GM18867 (cell line): Measurements from ENCODE around the gene SORBS1.

Experiments used
- ATAC-seq: cut with Tn5 transposase; IDR thresholded peaks from one replicate; pipeline ENCODE4 v1.9.1; 2021; ENCODE audit warnings: mild to moderate bottlenecking, moderate library complexity; ENCODE audit not compliant: unreplicated experiment

SORBS1 gene

DNA sequence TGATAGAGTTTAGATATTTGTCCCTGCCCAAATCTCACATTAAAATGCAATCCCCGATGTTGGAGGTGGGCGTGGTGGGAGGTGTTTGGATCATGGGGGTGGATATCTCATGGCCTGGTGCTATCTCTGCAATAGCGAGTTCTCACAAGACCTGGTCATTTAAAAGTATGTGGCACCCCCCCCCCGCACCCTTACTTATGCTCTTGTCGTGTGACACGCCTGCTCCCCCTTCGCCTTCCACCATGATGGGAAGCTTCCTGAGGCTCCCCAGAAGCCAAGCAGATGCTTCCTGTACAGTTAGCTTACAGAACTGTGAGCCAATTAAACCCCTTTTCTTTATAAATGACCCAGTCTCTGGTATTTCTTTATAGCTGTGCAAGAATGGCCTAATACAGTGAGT is 118.8 kb downstream of the SORBS1 start:
- no peak for ATAC-seq

DNA sequence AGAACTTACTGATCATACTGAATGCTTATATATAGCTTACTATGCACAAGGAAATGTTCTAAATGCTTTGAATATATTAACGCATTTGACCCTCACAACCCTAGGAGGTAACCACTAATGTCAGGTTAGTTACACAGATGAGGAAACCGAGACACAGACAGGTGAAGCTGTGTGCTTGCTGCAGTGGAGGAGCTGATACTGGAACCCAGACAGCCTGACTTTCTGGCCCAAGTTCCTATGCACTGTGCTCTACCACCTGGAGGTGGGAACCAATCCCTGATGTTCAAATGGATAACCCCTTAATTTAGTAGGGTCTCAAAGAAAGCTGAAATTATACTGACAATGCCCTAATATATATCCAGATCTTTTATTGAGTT is 119.6 kb downstream of the SORBS1 start:
- peak; percentile 36 for ATAC-seq

DNA sequence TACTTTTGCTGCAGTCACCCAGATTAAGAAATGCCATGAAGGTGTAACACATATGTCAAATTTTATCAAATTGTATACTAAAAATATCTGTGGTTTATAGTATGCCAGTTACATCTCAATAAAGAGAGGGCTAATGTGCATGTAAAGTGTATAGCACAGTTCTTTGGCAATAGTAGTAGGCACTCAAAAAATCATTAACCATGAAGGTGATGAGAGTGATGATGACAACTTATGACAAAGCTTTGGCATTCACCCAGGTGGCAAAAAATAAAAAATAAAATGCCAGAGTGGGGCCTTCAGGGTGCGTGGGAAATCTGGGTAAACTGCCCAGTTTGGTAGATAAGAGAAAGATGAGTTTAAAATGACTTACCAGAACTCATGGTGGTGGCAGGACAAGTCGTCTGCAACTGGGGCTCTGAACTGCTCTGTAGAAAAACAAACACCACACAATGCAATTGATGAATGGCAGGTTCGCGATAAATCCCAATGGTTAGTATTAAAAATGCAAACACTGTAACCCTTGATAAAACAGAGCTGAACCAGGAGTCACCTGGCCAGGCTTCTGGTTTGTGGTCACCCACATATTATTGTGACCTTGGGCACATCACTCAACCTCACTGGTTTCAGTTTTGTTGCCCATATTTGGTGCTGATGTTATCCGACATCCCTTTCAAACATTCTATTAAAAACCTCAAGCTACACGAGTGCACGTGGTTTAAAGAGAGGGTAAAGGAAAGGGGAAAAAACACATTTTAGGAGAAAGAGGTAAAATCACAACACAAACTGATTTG is 120.2 kb downstream of the SORBS1 start:
- peak; percentile 95 for ATAC-seq

DNA sequence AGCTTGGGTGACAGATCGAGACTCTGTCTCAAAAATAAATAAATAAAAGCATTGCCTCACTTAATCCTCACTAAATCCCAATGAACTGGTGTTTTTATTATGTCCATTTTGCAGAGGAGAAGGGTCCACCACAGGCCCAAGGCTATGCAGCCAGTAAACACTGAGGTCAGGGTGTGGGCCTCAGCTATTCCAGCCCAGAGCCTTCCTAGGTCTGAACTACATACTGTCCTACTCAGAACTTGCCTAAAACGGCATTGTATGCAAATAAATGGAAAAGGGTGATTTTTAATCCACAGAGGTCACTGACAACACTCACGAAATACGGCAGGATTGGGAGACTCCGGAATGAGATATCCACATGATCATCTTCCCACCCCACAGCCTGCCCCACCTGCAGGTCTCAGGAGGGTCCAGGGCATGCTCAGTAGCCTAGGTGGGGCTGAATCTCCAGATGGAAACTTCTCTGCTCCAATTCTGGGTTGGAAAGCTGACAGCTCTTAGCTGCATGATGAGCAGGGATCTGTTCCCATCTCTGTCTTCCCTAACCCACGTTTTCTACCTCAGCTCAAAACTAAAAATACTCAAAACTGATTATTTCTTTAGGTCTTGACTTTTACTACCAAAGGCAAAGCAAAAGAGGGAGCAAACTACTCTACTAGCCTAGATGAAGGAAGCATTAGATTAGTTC is 121.0 kb downstream of the SORBS1 start:
- ATAC-seq = no peak

DNA sequence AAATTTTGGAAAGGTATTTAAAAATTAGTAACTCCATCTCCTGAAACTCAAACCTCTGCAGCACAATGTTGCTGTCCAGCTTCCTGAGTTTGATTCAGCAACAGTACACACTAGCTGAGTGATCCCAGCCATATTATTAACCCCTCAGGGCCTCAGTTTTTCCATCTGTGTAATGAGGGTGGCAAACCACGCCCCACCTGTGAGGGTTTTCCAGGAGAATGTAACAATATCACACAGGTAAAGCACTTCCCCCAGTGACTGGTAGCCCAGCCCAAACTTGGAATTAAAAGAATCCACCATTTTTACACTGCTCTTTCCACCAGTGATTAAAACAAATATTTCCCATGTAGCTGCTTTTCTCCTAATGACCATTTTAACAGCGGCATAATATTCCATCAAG is 122.4 kb downstream of the SORBS1 start:
- no peak for ATAC-seq

DNA sequence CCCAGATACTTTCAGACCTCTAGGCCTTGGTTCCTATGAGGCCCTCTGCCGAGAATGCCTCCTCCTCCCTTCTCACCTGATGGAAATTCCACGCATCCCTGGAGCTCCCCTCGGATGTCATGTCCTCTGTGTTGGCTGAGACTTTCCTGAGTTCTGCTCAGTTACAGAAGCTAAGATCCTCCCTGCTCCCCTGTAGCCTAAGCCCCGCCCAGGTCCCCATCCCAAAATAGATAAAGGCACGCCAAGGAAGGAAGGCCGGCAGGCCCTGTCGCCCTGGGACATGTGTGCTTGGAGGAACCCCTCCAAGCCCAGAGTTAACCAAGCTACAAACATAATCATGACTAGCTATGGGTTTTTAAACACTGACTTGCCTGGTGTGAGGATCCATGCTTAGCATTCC is 123.5 kb downstream of the SORBS1 start:
- ATAC-seq = no peak

DNA sequence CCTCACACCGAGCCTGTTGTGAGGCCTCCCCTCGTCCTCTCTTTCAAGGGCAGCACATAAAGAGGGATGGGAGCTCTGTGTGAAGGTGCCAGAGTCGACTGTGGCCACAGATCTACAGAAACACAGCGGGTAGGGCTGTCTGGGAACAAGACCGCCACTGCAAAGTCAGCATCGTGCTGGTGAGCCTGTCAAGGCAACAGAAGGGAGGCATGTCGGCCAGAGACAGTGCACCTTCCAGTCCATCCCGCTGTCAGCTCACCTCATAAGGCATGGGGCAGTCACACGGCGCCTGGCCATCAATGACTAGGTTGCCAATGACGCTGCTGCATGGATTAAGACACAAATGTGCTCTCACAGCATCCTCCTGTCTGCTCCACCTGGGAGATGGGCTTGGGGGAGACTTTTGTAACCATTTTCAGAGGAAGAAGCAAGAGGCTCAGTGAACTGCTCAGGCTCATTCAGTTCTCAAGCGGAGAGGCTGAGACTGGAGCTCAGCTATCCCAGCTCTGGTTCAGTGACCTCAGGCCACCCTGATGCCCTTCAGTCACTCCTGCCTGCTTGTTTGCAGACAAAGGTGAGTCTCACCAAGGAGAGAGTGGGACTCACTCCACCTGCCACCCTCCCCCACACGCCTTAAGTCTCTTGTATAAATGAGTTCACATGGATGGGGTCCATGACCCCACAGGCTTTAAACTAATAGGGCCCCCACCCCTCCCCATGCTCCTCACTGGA is 125.5 kb downstream of the SORBS1 start:
- ATAC-seq = no peak

DNA sequence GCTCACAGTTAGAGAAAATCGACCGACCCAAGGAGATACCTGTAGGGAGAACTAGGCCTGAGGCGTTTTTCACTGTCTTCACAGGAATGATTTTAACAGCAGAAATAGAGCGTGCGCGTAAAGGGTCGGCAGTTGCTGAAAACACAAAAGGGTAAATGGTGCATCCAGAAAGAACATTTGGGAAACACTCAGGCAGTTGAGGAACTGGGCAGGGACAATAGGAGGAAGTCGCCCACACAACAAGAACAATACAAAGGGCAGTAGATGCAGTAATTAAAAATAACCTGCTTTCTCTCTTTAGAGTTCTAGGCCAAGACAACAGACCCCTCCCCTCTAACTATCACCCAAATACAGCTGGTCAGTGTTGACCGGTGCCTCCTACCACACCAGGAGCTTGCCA is 126.6 kb downstream of the SORBS1 start:
- ATAC-seq = no peak

DNA sequence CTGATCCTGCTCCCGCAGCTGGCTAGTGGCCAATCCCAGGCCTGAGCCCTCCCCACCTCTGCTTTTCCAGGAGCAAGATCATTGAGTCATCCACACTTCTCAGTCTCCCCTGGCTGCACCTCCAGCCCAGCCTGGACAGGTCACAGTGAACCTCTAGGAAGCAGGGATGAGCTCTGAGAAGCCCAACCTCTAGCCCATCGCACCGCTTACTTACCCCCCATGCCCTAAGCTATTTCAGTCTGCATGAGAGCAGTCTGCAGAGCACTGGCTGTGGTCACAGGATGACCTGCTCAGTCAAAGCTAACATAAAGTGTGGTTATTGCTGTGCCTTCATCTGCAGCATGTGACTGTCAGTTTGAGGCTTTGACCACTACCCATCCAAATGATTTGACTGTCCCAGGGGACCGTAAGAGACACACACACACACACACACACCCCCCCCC is 129.2 kb downstream of the SORBS1 start:
- ATAC-seq = peak; percentile 76

DNA sequence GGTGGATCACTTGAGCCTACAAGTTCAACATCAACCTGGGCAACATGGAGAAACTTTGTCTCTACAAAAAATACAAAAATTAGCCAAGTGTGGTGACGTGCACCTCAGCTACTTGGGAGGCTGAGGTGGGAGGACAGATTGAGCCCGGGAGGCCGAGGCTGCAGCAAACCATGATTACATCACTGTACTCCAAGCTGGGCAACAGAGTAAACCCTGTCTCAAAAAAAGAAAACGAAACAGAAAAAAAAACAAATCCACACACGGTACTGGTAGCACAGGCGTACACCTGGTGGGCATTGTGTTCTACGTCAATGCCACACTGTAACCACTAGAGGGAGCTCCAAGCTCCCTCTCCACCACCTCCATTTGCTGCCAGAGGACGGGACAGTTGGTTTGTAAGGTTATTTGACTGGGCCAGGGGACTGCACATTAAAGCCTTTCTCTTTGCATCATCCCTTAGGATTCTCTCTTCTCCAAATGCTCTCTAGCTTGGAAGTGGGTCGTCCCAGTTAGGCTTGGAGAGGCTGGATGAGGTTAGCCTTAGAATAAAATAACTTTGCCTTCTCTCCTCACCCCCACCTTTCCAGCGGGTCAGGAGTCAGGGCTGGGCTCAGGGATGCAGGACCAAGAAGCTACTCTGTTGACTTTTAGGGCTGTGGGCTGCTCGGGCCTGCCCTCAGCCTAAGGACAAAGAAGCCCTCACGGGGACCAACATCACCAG is 130.8 kb downstream of the SORBS1 start:
- ATAC-seq = peak; percentile 82

DNA sequence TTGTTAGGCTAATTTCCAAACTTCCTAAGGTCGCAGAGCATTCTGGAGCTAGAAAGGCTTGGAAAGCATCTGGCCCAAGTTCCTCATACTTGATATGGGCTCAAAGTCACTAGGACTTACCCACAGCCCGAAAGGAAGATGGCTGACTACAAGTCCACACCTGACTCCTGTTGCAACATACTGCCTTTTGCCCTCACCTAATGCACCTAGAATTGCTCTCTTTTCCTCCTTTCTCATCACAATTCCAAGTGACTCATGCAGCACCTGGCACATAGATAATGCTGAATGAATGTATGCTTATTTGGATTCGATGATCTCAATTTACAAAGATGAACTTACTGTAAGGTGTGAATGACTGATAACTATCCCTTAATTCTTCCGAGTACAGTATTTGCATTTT is 131.5 kb downstream of the SORBS1 start:
- ATAC-seq = no peak

DNA sequence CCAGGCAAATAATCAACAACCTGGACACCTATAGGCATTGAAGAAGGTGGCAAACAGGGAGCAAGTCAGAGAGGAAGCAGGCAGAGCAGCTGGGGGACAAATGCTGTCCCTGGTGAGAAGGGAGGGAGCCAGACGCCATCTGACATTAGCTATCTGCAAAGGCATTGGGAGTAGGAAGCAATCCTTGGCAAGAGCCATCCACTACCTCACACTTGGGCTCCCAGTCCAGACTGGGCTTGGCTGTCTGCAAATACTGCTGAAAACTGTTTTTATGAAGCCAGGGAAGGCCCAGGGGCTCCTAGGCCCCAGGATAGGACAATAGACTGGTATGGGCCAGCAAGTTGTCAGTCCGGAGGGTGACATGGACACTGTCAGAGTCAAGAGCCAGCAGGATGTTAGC is 132.5 kb downstream of the SORBS1 start:
- ATAC-seq = no peak

DNA sequence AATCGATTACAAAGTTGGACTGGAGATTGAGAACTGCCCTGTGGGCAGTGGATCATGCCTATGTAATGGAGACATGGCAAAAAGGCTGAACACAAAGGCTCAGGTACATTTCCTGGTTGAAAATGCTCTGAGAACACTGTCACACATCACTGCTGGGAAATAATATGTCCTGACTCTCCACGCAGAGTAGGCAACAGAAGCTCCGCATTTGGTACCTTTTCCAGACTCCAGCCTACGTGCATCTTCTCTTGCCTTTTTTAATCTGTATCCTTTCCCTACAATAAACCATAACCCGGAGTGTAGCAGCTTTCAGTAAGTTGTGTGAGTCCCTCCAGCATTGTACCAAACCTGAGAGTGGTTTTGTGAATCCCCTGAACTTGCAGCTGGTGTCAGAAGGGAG is 134.7 kb downstream of the SORBS1 start:
- no peak for ATAC-seq

DNA sequence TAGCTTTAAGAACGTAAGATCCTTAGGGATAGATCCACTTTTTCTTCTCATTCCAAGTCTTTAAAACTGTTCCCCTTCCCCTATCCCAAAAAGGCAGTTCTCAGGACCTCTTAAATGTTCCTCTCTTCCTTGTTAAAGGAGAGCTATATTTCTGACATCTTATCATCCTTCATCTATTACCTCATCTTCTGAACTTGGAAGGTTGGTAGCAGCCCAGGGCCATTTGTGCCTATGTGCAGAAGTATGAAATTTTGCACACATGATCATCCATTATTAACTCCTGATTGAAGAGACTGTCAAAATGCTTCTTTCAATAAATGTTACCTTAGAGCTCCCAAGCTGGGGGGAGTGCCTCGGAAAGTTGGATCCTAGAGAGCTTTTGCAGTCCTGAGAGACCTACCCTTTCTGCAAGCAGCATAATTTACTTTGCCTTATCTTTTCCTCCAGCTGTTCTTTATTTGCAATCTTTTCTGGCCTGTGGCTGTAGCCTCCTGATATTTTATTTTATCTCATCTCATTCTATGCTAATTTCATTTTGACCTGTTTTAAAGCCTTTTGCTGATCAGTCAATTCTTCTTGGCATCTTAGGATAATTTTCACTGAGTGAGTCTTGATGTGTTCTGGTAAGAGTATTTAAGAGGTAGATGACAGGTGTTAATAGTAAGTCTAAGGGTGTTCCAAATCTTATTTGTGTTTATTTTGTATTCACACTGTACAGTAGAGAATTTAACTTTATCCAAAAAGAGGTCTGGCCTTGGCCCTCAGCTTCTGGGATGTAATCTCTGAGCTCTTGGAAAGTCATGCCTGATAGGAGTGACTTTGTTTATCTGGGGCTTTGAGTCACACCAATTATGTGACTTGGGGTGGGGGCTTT is 135.3 kb downstream of the SORBS1 start:
- no peak for ATAC-seq

DNA sequence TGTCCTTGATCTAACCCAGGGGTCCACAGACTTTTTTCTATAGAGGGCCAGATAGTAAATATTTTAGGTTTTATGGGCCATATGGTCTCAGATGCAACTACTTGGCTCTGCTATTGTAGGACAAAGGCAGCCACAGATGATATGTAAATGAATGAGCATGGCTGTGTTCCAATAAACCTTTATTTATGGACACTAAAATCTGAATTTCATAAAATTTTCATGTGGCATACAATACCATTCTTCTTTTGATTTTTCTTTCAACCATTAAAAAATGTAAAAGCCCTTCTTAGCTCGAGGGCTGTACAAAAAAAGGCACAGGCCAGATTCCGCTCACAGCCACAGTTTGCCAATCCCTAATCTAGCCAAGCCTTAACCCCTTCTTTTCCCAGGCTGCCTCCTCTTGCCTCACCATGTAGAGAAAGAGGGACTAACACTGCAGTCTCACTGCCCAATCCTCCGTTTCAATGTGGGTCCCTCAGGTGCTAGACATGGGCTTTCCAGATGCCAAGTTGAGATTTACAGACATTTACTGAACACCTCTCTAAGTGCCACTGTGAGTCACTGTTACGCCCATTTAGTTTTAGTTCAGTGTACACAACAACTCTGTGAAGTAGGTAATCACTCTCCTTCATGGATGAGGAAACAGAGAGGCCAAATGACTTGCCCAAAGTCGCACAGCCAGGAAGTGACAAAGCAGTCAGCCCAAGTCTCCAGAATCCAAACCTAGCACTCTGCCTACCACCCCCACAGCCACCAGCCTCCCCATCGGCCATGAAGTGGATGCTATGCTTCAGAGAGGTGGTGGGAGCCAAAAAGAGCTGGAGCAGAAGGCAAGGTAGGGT is 137.8 kb downstream of the SORBS1 start:
- ATAC-seq = no peak

DNA sequence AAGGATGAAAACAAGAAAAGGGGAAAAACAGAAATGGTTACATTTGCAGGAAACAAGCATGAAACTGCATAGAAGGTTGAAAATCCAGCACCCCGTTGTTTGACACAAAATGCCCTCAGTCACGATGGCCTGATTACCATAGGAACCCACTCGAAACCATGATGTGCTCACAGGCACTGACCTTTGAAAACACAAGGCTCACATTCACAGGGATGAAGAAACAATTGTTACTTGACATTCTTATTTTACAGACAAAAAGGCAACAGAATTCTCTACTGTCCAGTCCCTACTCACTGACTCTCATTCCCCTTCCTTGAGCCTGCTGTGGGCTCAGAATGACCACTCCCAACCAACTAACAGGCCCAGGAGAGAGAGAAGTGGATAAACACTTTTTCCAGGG is 138.9 kb downstream of the SORBS1 start:
- ATAC-seq = no peak

DNA sequence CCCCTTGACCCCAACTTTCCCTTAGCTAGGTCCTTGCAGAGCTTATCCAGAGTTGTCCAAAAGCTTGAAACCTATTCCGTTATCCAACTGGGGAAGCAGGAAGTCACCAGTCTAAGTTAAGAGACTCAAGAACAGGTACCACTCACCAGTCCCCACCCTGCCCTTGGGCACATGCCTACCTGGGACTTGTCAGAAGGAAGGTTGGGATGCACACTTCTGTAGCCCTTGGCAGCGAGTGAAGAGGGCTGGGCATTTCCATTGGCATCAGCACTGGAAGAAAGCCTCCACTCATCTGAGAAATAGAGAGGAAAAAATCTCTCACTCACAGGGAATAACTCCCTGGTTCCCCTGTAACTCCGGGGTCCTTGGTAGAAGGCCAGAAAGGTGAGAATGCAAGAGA is 139.4 kb downstream of the SORBS1 start:
- ATAC-seq = no peak

DNA sequence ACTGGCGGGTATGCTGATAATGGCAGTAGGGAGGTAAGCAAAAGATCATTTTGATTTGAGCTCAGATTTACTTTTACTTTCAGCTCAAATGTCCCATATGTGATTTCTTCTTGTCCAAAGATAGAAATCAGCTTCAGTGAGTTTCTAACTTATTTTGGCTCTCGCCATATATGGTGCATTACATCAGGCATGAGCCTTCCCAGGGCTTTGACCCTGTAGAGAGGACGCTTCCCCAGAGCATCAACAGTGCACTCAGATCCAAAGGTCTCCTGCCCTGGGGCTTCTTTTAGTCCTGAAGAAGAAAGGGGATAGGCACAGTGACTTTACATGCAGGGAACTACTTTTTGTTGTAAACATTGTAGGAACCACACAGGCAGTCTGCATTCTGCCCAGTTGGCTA is 141.8 kb downstream of the SORBS1 start:
- ATAC-seq = no peak

DNA sequence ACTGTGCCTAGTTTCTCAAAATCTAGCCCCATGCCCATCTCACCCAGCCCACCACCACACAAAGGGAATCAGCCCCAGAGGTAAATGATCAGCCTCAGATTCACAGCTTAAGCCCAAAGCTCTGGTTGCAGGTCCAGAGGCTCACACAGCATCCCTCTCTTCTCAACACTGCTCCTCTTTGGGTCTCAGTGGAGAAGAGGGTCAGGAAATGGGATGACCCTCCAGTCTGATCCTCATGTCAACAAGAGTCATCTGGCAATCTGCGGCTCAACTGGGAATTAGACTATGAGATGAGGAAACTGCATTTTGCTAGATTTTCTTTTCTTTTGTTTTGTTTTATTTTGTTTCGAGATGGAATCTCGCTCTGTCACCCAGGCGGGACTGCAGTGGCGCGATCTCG is 144.2 kb downstream of the SORBS1 start:
- no peak for ATAC-seq
